NB4 (cell line): ENCODE results near the gene CCDC85C.

Source experiments
- DNase-seq: peaks from one replicate; pipeline ENCODE4 v3.0.0; 2010; ENCODE audit warnings: low read depth
- H3K4me3 ChIP-seq: one replicate; pipeline ENCODE4 v1.5.1; 2011; ENCODE audit warnings: mild to moderate bottlenecking, low read depth, low read length, moderate library complexity
- MYC ChIP-seq: IDR thresholded peaks from 2 replicates; pipeline ENCODE4 v1.6.1; 2011; ENCODE audit warnings: low read depth, low read length
- POLR2A ChIP-seq: IDR thresholded peaks from 2 replicates; pipeline ENCODE4 v1.6.1; 2011; ENCODE audit warnings: mild to moderate bottlenecking; ENCODE audit not compliant: insufficient read length; ENCODE audit errors: extremely low read depth
- TF ChIP-seq, protein P1 (sequence below): IDR thresholded peaks from one replicate; pipeline ENCODE4 v1.5.1; 2012; ENCODE audit warnings: low read depth, low read length
- TF ChIP-seq, protein P2 (sequence below): IDR thresholded peaks from 2 replicates; pipeline ENCODE4 v1.6.1; 2011; ENCODE audit warnings: low read depth, low read length

CCDC85C gene

DNA sequence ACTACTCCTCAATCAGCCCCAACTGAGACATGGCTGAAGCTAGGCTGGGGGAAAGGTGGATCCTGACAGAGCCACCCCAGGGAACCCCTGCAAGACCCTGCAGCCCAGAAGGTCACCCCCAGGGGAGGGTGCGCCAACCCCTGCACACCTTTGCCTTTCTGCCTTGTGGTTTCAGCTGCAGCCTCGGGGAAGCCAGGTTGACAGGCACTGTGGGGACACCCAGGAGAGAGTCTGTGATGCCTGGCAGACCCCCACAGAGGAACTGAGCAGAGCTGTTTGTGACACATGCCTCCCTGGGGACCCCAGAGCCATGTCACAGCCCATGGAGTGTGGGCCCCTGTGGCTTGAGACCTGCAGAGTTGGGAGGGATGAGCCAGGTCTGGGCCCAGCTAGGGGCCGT, 29.1 kb upstream of the CCDC85C start:
- DNase-seq: no peak
- no peak overlapping the region for H3K4me3 ChIP-seq
- TF ChIP-seq, protein P1, sequence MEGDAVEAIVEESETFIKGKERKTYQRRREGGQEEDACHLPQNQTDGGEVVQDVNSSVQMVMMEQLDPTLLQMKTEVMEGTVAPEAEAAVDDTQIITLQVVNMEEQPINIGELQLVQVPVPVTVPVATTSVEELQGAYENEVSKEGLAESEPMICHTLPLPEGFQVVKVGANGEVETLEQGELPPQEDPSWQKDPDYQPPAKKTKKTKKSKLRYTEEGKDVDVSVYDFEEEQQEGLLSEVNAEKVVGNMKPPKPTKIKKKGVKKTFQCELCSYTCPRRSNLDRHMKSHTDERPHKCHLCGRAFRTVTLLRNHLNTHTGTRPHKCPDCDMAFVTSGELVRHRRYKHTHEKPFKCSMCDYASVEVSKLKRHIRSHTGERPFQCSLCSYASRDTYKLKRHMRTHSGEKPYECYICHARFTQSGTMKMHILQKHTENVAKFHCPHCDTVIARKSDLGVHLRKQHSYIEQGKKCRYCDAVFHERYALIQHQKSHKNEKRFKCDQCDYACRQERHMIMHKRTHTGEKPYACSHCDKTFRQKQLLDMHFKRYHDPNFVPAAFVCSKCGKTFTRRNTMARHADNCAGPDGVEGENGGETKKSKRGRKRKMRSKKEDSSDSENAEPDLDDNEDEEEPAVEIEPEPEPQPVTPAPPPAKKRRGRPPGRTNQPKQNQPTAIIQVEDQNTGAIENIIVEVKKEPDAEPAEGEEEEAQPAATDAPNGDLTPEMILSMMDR: no peak
- TF ChIP-seq MYC: no peak
- TF ChIP-seq, protein P2, sequence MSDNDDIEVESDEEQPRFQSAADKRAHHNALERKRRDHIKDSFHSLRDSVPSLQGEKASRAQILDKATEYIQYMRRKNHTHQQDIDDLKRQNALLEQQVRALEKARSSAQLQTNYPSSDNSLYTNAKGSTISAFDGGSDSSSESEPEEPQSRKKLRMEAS: no peak

DNA sequence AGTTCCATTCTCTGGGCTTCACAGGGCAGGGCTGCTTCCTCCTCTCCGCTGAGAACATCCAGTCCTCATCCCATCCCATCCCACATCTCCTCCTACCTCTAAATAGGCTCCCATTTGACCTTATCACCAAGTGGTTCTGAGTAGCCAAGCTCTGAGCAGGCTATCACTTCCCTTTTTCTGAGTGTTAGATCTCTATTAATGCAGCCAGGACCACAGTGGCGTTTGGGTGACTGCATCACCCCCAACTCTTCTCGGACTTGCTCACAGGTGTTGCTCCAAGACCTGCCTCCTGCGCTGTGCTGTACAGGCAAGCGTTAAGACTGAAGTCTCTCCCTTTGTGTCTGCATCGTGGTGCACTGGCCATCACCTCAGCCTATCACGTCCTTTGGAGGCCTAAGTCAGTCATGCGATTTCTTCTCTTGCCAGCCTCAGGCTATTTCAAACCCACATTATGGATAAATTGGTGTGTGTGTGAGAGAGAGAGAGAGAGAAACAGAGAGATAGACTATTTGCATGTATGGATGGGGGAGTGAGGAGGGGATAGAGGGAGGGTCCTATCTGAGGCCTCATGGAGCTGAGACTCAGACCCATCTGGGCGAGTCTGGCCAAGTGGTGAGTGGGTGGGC, 28.5 kb upstream of the CCDC85C start:
- H3K4me3 ChIP-seq: no peak overlapping the region
- DNase-seq: no peak
- TF ChIP-seq, protein P2: no peak

DNA sequence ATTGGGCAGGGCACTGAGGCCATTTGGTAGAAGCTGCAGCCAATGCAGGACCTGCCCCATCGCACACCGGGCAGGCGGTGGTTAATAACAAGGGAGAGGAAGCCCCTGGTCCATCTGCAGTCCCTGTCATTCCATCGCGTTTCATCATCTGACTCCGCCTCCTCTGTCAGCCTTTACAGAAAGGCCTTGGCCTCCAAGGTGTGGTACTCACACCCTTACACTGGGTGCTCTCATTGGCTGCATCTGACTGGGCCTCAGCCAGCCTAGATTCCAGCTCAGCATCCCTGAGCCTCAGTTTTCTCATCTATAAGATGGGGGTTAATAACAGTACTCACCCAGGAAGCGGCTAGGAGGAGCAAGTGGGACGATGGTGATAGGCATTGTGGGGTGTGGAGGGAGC, 26.2 kb upstream of the CCDC85C start:
- TF ChIP-seq POLR2A: no peak
- TF ChIP-seq, protein P1: no peak
- TF ChIP-seq, protein P2: no peak
- no peak for TF ChIP-seq MYC
- no peak for DNase-seq

DNA sequence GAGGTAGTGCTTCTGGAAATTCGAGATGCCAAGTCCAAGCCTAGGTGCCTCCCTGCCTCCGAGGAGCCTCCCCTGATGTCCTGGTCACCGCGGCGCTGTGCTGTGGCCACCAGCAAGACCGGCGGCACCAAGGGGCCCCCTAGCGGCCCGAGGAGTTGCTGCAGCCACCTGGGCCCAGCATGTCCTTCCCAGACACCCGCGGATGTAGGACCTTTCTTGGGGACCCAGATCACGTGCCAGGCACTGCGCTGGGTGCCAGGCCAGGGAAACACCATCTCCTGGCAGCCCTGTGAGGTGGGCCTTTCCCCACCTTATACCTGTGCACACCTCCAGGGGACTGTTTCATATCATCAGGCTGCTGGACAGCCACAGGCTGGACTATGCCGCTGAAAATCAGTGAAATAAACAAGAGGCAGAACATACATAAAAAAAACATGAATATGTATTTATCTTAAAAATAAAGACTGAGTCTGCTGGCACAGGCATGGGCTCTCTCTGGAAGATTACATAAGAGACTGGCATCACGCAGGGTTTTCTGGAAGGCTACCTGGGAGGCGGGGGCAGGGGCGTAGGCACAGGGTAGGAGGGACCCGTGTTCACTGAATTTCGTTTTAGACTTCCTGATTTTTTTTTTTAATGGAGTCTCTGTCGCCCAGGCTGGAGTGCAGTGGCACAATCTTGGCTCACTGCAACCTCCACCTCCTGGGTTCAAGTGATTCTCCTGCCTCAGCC, 25.0 kb upstream of the CCDC85C start:
- no peak overlapping the region for H3K4me3 ChIP-seq
- peak; percentile 71 for DNase-seq
- TF ChIP-seq MYC: 0 out of 2 replicates have a peak, but pooled peaks have one; percentile 8
- TF ChIP-seq, protein P2: peak; percentile 74
- TF ChIP-seq, protein P1: peak; percentile 92
- no peak for TF ChIP-seq POLR2A

More for the DNA sequence above, 26.2 kb upstream of the CCDC85C start:
- H3K4me3 ChIP-seq: no peak overlapping the region

DNA sequence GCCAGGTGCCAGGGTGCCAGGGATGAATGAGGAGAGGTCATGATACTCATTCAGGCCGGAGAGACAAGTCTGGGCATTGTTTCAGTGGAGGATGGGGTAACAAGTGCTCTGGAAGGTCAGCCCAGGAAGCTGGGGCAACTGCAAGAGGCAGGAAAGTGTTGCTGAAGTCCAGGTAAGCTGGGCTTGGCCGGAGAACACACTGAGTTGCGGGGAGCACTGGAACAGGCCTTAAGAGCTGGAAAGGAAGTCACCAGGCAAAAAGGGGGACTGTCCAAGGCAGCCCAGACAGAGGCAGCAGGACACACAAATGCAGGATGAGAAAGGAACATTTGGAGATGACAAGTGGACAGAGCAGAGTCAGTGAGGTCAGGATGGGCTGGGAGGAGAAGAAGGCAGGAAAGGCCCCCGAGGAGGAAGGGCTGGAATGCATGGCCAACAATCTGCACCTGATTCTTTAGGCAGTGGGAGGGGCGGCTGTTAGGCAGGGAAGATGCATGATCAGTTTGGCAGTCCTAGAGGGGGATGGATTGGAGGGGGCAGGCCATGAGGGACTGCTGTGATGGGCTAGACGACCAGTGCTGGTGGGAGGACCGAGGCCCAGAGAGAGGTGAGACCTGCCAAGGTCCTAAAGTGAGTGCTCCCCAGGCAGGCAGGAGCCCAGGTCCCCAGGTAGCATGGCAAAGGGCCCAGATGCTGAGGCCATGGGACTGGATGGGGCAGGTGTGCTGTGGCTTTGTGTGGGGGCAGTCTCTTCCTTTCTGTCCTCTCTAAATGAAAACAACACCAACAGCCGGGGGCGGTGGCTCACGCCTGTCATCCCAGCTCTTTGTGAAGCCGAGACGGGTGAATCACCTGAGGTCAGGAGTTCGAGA, 23.7 kb upstream of the CCDC85C start:
- H3K4me3 ChIP-seq: no peak overlapping the region
- DNase-seq: no peak
- TF ChIP-seq MYC: no peak

DNA sequence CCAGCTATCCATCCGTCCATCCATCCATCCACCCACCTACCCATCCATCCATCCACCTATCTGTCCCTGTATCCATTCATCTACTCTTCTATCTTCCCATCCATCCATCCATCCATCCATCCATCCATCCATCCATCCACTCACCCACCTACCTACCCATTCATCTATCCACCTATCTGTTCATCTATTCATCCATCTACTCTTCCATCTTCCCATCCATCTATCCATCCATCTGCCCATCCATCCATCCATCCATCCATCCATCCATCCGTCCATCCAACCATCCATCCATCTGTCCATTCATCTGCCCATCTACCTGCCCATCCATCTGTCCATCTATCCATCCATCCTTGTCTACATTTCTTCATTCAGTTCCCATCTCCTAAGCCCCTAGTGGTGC, 23.1 kb upstream of the CCDC85C start:
- TF ChIP-seq, protein P1: no peak
- TF ChIP-seq, protein P2: no peak
- TF ChIP-seq MYC (no peak), POLR2A (no peak)
- DNase-seq: no peak
- H3K4me3 ChIP-seq: no peak overlapping the region
